OCI-LY7 (cell line): ENCODE results near the gene DGUOK.

Source experiments
- CTCF ChIP-seq: fragments of 200-600 bp; sonication (generic); conservative IDR thresholded peaks from 2 replicates; pipeline ENCODE4 v1.5.1; 2014; ENCODE audit warnings: mild to moderate bottlenecking, antibody characterized with exemption, low read length, moderate library complexity, mixed read lengths
- EZH2phosphoT487 ChIP-seq: fragments of 200-600 bp; sonication (generic); IDR thresholded peaks from 2 replicates; pipeline ENCODE4 v1.6.1; 2018; ENCODE audit warnings: low read depth, borderline replicate concordance, mild to moderate bottlenecking, mixed run types, antibody characterized with exemption, low read length, moderate library complexity, mixed read lengths

- no peak for TF ChIP-seq CTCF
- TF ChIP-seq EZH2phosphoT487, result no peak
These were observed 26.1 kb downstream of the DGUOK start for GRCh38 chr2:73952499-73953446.
